Kidney (tissue), 14 donors: ENCODE data around the gene FBLN2. TPM values are rescaled to one million over a fixed set of nuclear protein-coding genes. Genes with fewer than 3 reads are reported as not detected.

ENCODE experiments used
- DNase-seq, 5 donors: peaks; one replicate each; pipeline ENCODE4 v3.0.0-alpha.2; 2013 to 2020
- FAIRE-seq: peaks from 2 replicates; lab custom pipeline; 2012; peaks lifted over from hg19 to GRCh38; lab: Jason Lieb, UNC
- H3K27ac ChIP-seq, 2 donors: one replicate each; pipeline ENCODE4 v1.7.0; 2013; ENCODE audit warnings: low read depth in 2 of 2, low read length in 2 of 2, inconsistent platforms in 1 of 2
- H3K27me3 ChIP-seq: one replicate; pipeline ENCODE4 v1.7.1; 2013; ENCODE audit warnings: low read length, inconsistent platforms; ENCODE audit not compliant: control insufficient read depth, insufficient read depth
- H3K36me3 ChIP-seq, 3 donors: one replicate each; pipeline versions ENCODE4 v1.7.0 to v1.7.1; 2013; ENCODE audit warnings: low read length in 3 of 3, control low read depth in 1 of 3, inconsistent platforms in 1 of 3; ENCODE audit not compliant: insufficient read depth in 3 of 3, control insufficient read depth in 2 of 3
- H3K4me1 ChIP-seq, 3 donors: one replicate each; pipeline versions ENCODE4 v1.7.0 to v1.7.1; 2013; ENCODE audit warnings: low read length in 3 of 3, inconsistent platforms in 1 of 3, low read depth in 1 of 3; ENCODE audit not compliant: control insufficient read depth in 2 of 3, insufficient read depth in 2 of 3
- H3K4me3 ChIP-seq, 3 donors: one replicate each; pipeline versions ENCODE4 v1.7.0 to v1.8.1; 2013; ENCODE audit warnings: low read length in 3 of 3, control low read depth in 1 of 3, inconsistent platforms in 1 of 3
- H3K9ac ChIP-seq, 3 donors: one replicate each; pipeline versions ENCODE4 v1.7.0 to v1.7.1; 2013; ENCODE audit warnings: low read length in 3 of 3, control low read depth in 1 of 3, inconsistent platforms in 1 of 3
- H3K9me3 ChIP-seq, 3 donors: one replicate each; pipeline versions ENCODE4 v1.7.0 to v1.7.1; 2013; ENCODE audit warnings: low read length in 3 of 3, control low read depth in 1 of 3, inconsistent platforms in 1 of 3; ENCODE audit not compliant: control insufficient read depth in 2 of 3, insufficient read depth in 1 of 3
- CTCF ChIP-seq: IDR thresholded peaks from 3 replicates; pipeline ENCODE4 v1.5.1; 2012; ENCODE audit warnings: mild to moderate bottlenecking, moderate library complexity, borderline replicate concordance; ENCODE audit not compliant: insufficient read depth; ENCODE audit errors: extremely low read depth
- intact Hi-C: fragments of 100-400 bp; cut with DNase I; formaldehyde crosslinking; loops from one replicate; pipeline ENCODE4 v1.11.1; 2022
- polyA plus RNA-seq: library from polyadenylated mRNA; stranded (reverse); fragments of 350-450 nt; fragmentation: Illumina TruSeq; extraction: RNeasy Lipid Tissue Mini Kit (QIAGEN cat#74804); gene quantifications from one replicate; pipeline ENCODE4 v1.2.3, GENCODE V29; 2014; ENCODE audit warnings: low read depth, low replicate concordance; ENCODE audit not compliant: insufficient read depth
- total RNA-seq: library from RNA; stranded (reverse); fragmentation: NEBNext Ultra II Directional; extraction: Animal tissue kit (Norgen Biotek cat#: 25700); gene quantifications from one replicate; pipeline ENCODE4 v1.2.1, GENCODE V29; 2021
- donor health status: control.
- donor health status: control.
- donor health status: control.
- donor health status: control.
- donor health status: control.
- donor health status: DM: yes; HTN: yes; CAD: no.
- donor health status: Normal renal cell carcinoma (clear cell type).

The FBLN2 gene
- total and polyA plus RNA-seq, 2 donors from 2014 or later, result 3.2 to 43.4 TPM

GRCh38 chr3:13537909-13538296 is 11.0 kb upstream of the FBLN2 start:
- Histone ChIP-seq H3K27ac (no peak overlapping the region), H3K9ac (no peak overlapping the region), H3K36me3 (no peaks in the 10 kb centered on the region), H3K9me3 (peaks cover 0 to 2% (median 0%) of the 10 kb centered on the region in 3 donors), H3K4me1 (no peaks in the 10 kb centered on the region), H3K27me3 (no peaks in the 10 kb centered on the region), H3K4me3 (no peak overlapping the region)
- FAIRE-seq (no peak), DNase-seq (peak in 1 of 5 donors; percentile 32)
- no peak for TF ChIP-seq CTCF
- intact Hi-C loops, result no loop called here

GRCh38 chr3:13538520-13539291 is 10.2 kb upstream of the FBLN2 start:
- FAIRE-seq, result no peak

GRCh38 chr3:13539292-13539638 is 9.7 kb upstream of the FBLN2 start:
- H3K36me3 ChIP-seq, result no peaks in the 10 kb centered on the region
- TF ChIP-seq CTCF, result no peak
- no peaks in the 10 kb centered on the region for H3K27me3 ChIP-seq
- DNase-seq (peak in 1 of 5 donors; percentile 37), FAIRE-seq (no peak)
- H3K27ac ChIP-seq, result no peak overlapping the region
- no peak overlapping the region for H3K9ac ChIP-seq
- H3K4me1 ChIP-seq, result no peaks in the 10 kb centered on the region
- peaks cover 0 to 2% (median 0%) of the 10 kb centered on the region in 3 donors for H3K9me3 ChIP-seq
- no peak overlapping the region for H3K4me3 ChIP-seq
- intact Hi-C loops, result no loop called here

More at GRCh38 chr3:13538520-13539291, 10.2 kb upstream of the FBLN2 start:
- Histone ChIP-seq H3K27ac (no peak overlapping the region), H3K9me3 (peaks cover 0 to 2% (median 0%) of the 10 kb centered on the region in 3 donors), H3K36me3 (no peaks in the 10 kb centered on the region), H3K27me3 (no peaks in the 10 kb centered on the region), H3K9ac (no peak overlapping the region), H3K4me3 (no peak overlapping the region), H3K4me1 (no peaks in the 10 kb centered on the region)
- DNase-seq, result peak in 1 of 5 donors; percentile 46
- intact Hi-C loops, result no loop called here
- no peak for TF ChIP-seq CTCF
